ENCODE results near the gene YTHDF1.

YTHDF1 gene

DNA sequence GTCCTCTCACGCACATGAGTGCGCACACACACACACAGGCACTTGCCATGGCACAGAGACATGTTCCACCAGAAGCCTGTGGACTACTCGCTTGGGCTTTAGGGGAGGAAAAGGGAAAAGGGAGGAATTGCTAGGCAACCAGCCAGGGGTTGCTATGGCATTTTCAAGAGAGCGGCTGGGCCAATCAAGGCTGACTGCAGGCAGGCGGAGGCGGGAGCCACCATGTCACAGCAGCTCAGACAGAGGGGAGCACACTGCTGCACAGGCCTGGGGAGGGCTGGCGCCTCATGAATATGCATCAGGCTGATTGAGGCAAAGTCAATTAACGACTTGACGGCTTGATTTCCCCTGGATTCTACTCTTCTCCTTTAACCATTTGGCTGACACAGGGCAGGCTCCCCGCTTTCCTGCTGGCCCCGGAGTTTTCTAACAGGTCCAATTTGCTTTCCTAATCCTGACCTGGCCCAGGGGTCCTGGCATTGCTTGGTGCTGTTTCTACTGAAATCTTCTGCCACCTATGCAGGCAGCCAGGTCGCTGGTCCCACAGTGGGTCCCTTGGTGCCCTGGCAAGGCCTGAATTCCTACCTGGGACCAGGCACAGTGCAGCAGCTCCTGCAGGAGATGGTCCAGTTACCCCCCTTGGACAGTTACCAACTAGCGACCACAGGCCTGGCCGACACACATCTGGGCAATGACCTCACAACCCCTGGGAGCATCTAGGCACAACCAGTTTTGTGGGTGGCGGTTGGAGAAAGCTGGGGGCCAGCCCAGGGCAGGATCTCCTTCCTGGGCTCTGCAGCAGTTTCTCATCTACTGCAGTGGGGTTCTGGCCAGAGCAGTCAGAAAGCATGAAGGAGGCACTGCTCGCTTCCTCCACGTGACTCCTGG, 52.1 kb downstream of the YTHDF1 start (continued):
- TF ChIP-seq, protein P1, sequence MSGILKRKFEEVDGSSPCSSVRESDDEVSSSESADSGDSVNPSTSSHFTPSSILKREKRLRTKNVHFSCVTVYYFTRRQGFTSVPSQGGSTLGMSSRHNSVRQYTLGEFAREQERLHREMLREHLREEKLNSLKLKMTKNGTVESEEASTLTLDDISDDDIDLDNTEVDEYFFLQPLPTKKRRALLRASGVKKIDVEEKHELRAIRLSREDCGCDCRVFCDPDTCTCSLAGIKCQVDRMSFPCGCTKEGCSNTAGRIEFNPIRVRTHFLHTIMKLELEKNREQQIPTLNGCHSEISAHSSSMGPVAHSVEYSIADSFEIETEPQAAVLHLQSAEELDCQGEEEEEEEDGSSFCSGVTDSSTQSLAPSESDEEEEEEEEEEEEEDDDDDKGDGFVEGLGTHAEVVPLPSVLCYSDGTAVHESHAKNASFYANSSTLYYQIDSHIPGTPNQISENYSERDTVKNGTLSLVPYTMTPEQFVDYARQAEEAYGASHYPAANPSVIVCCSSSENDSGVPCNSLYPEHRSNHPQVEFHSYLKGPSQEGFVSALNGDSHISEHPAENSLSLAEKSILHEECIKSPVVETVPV (CRISPR knock-in tag; IDR thresholded peaks at IDR 0.05): no peak
- TF ChIP-seq, protein P2, sequence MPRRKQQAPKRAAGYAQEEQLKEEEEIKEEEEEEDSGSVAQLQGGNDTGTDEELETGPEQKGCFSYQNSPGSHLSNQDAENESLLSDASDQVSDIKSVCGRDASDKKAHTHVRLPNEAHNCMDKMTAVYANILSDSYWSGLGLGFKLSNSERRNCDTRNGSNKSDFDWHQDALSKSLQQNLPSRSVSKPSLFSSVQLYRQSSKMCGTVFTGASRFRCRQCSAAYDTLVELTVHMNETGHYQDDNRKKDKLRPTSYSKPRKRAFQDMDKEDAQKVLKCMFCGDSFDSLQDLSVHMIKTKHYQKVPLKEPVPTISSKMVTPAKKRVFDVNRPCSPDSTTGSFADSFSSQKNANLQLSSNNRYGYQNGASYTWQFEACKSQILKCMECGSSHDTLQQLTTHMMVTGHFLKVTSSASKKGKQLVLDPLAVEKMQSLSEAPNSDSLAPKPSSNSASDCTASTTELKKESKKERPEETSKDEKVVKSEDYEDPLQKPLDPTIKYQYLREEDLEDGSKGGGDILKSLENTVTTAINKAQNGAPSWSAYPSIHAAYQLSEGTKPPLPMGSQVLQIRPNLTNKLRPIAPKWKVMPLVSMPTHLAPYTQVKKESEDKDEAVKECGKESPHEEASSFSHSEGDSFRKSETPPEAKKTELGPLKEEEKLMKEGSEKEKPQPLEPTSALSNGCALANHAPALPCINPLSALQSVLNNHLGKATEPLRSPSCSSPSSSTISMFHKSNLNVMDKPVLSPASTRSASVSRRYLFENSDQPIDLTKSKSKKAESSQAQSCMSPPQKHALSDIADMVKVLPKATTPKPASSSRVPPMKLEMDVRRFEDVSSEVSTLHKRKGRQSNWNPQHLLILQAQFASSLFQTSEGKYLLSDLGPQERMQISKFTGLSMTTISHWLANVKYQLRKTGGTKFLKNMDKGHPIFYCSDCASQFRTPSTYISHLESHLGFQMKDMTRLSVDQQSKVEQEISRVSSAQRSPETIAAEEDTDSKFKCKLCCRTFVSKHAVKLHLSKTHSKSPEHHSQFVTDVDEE (CRISPR knock-in tag; IDR thresholded peaks at IDR 0.05): no peak
- TF ChIP-seq ZNF70 (CRISPR knock-in tag; IDR thresholded peaks at IDR 0.05): no peak
- no peak for TF ChIP-seq ISL1 (CRISPR knock-in tag; IDR thresholded peaks at IDR 0.05)
- TF ChIP-seq RARB (CRISPR knock-in tag; IDR thresholded peaks at IDR 0.05): no peak
- TF ChIP-seq ZFP30 (CRISPR knock-in tag; IDR thresholded peaks at IDR 0.05): no peak
- TF ChIP-seq ARNTL (CRISPR knock-in tag; IDR thresholded peaks at IDR 0.05; ENCODE audit: borderline replicate concordance, low read depth): no peak

DNA sequence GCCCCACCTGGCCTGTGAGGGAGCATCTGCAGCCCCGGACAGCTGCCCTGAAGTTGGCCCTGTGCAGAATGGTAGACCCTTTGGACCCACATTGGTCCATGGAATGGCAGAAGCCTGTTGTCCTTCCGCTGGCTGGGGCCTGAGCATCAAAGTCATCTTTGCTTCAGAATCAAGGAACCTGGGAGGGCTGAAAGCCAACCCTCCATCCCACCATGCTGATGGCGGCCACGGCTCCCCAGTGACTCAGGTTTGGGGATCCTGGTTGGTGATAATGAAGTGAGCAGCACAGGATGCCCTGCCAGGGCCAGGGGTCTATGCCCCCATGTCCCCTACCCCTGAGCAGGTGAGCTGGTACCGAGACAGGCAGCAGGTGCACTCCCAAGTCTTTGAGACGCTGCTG, 52.8 kb downstream of the YTHDF1 start:
- TF ChIP-seq POU6F1 (CRISPR knock-in tag; IDR thresholded peaks at IDR 0.05; ENCODE audit: borderline replicate concordance, low read depth) (no peak), ZFP30 (CRISPR knock-in tag; IDR thresholded peaks at IDR 0.05) (no peak), ARNTL (CRISPR knock-in tag; IDR thresholded peaks at IDR 0.05; ENCODE audit: borderline replicate concordance, low read depth) (no peak), TCF4 (CRISPR knock-in tag; IDR thresholded peaks at IDR 0.05; ENCODE audit: borderline replicate concordance) (no peak), SNAI2 (CRISPR knock-in tag; IDR thresholded peaks at IDR 0.05) (no peak)
- ATAC-seq: no peak

DNA sequence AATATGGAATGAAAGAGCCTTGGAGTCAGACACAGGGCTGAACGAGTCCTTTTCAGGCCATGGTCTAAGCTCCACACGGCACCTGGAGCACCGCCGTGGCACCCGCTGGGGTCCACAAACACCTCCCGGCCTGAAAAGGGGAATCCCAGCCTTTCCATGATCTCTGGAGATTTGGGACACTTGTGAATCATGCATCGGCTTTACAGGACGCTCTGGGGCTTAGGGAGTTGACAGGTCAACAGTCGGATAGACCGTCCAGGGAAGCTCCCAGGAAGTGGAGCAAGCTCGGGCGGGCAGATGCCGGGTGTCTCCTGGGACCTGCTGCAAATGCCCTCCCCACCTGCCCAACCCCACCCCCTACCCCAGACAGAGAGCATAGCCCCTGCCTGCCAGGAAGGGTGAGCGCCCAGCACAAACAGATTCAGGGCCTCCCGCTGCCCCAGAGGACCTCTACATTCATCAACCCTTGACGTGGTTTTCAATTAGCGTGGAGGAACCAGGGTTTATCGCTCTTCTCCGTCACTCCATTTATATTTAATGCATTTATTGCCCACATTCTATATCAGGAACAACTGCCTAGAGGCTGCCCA, 53.6 kb downstream of the YTHDF1 start:
- TF ChIP-seq ZNF8 (CRISPR knock-in tag; IDR thresholded peaks at IDR 0.05) (no peak), SNAI2 (CRISPR knock-in tag; IDR thresholded peaks at IDR 0.05) (no peak), TCF4 (CRISPR knock-in tag; IDR thresholded peaks at IDR 0.05; ENCODE audit: borderline replicate concordance) (no peak), ZNF70 (CRISPR knock-in tag; IDR thresholded peaks at IDR 0.05) (no peak), BACH2 (CRISPR knock-in tag; IDR thresholded peaks at IDR 0.05; ENCODE audit: borderline replicate concordance) (no peak), ZNF565 (CRISPR knock-in tag; conservative IDR thresholded peaks at IDR 0.05; ENCODE audit: low read depth) (no peak), ZFP30 (CRISPR knock-in tag; IDR thresholded peaks at IDR 0.05) (no peak), PATZ1 (CRISPR knock-in tag; IDR thresholded peaks at IDR 0.05; ENCODE audit: borderline replicate concordance) (no peak), ESRRG (CRISPR knock-in tag; IDR thresholded peaks at IDR 0.05) (no peak), ZFP3 (CRISPR knock-in tag; IDR thresholded peaks at IDR 0.05) (no peak), RARB (CRISPR knock-in tag; IDR thresholded peaks at IDR 0.05) (no peak)
- ATAC-seq: no peak

DNA sequence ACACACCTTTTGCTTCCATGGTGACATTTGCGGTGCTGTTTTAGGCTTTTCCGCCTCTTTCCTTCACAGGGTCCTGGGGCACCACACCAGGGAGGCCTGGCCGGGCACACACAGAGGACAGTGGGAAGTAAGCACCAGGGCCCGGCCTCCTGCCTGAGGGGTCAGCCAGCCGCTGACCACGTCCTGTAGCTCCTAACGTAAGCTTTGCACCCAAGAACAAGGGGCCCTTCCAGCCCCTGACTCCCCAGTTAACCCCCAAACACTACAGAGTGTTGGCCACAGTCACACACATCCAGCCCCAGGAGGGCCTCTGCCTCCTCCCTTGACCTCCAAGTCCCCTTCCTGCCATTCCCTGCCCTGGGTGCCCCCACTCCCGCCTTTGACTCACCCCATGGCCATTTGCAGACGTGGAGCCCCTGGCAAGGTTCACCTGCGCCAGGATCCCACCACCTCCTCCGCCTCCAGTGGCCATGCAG, 54.7 kb downstream of the YTHDF1 start:
- no peak for TF ChIP-seq ZNF70 (CRISPR knock-in tag; IDR thresholded peaks at IDR 0.05)
- TF ChIP-seq TCF4 (CRISPR knock-in tag; IDR thresholded peaks at IDR 0.05; ENCODE audit: borderline replicate concordance): no peak
- TF ChIP-seq ESRRG (CRISPR knock-in tag; IDR thresholded peaks at IDR 0.05): no peak
- no peak for ATAC-seq
